Prostate gland (tissue), 2 donors: ENCODE data around the gene IWS1.

ENCODE experiments used
- POLR2A ChIP-seq: fragments of 450-650 bp; IDR thresholded peaks from one replicate; pipeline ENCODE4 v1.6.1; 2016; ENCODE audit warnings: antibody characterized with exemption, mild to moderate bottlenecking
- TF ChIP-seq, protein P1 (sequence below), 4 experiments: fragments of 200-600 bp in 2 of 4; fragments of 450-650 bp in 2 of 4; sonication (generic) in 2 of 4; IDR thresholded peaks; 1 replicate in 3 of 4; 2 replicates in 1 of 4; pipeline ENCODE4 v1.5.1; 2016 to 2019; ENCODE audit warnings: antibody characterized with exemption in 4 of 4, mild to moderate bottlenecking in 2 of 4, moderate library complexity in 2 of 4

DNA sequence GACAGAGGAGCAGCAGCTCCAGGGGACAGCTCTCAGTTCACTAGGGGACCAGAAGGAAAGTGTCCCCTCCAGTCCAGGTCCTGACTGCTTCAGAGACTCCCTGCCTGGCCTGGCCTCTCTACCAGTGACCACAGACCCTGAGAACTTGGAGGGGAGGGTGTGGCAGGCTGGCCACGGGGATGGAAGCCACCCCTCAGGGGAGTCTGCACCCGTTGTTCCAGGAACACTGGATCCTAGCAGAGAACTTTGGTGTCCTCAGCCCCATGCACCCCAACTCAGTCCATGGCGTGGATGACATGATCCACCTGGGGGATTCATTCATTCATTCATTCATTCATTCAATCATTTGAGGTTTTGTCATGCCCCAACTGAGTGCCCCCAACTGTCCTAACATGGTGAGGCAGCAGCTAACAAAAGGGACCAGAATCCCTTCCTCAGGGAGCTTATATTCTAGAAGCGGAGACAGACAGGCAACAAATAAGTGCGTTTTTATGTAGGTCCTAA lies 41.1 kb upstream of the IWS1 start:
- no peak for TF ChIP-seq POLR2A
- TF ChIP-seq, protein P1, sequence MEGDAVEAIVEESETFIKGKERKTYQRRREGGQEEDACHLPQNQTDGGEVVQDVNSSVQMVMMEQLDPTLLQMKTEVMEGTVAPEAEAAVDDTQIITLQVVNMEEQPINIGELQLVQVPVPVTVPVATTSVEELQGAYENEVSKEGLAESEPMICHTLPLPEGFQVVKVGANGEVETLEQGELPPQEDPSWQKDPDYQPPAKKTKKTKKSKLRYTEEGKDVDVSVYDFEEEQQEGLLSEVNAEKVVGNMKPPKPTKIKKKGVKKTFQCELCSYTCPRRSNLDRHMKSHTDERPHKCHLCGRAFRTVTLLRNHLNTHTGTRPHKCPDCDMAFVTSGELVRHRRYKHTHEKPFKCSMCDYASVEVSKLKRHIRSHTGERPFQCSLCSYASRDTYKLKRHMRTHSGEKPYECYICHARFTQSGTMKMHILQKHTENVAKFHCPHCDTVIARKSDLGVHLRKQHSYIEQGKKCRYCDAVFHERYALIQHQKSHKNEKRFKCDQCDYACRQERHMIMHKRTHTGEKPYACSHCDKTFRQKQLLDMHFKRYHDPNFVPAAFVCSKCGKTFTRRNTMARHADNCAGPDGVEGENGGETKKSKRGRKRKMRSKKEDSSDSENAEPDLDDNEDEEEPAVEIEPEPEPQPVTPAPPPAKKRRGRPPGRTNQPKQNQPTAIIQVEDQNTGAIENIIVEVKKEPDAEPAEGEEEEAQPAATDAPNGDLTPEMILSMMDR (IDR thresholded peaks at IDR 0.05), result no peak
